HG02870 (cell line): ENCODE data around the gene RHOT1.
"Not testable (repeated sequence)": the region's sequence is repeated elsewhere in the genome, so short reads cannot be mapped to it uniquely, and the experiment has no call there.

Experiments
- ATAC-seq: cut with Tn5 transposase; IDR thresholded peaks from one replicate; pipeline ENCODE4 v1.9.1; 2021; ENCODE audit warnings: mild to moderate bottlenecking, moderate library complexity; ENCODE audit not compliant: unreplicated experiment

Gene RHOT1

DNA sequence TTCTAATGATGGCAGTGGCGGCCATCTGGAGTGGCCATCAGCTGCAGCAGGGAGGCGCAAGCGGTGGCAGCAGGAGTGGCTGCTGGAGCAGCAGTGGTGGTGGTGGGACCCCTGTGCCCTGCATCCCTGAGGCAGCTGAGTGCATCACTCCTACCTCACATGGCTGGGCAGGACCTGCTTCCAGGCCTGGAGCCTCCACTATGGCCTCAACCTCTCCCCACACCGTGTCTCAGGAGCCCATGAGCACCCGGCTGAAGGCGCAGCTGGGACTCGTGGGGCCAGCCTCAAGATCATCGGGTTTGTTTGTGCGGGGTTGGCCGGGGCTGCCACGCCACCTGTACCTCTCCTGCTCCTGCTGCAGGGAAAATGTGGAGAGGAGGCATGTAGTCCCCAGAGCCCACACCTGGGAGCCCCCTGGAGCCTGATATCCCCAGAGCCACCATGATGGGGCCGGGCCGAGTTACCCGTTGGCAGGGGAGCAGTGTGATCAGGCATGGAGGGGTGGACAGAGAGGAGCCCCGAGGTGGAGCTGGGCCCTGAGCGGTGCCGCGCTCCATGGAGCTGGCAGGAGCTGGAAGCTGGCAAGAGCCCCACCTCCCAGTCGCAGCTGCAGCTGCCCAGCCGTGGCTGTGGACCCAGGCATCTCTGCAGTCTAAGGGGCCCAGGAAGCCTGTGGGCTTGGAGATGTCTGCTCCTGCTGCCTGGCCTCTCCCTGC, 16.7 kb downstream of the RHOT1 start:
- ATAC-seq, result no peak

DNA sequence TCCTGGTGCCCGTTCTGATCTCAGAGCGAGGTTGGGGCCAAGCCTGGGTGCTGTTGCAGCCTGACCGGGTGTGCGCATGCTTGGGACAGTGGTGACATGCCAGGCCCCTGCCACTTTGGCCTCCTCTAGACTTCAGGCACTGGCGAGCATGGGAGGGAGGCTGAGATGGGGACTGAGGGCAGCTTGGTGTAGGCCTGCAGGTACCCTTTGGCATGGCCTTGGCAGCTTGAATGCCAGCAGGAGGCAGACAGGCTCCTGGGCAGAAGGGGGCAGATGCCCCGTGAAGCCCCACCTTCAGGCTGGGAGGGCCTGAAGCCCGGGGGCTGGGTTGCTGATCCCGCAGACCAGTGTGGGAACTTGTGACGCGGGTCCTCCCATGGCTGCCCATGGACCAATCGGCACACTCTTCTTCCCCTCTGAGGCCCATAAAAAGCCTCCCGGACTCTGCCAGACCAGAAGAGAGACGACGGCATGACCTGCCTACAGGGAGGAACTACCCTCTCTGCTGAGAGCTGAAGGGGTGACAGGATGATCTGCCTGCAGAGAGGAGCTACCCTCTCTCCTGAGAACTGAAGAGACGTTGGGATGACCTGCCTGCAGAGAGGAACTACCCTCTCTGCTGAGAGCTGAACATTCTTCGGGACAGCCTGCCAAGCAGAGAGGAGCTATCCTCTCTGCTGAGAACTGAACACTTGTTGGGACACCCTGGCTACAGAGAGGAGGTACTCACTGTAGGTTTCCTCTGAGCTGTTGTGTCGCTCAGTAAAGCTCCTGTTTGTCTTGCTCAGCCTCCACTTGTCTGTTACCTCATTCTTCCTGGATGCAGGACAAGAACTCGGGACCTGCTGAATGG, 17.5 kb downstream of the RHOT1 start:
- no peak for ATAC-seq

DNA sequence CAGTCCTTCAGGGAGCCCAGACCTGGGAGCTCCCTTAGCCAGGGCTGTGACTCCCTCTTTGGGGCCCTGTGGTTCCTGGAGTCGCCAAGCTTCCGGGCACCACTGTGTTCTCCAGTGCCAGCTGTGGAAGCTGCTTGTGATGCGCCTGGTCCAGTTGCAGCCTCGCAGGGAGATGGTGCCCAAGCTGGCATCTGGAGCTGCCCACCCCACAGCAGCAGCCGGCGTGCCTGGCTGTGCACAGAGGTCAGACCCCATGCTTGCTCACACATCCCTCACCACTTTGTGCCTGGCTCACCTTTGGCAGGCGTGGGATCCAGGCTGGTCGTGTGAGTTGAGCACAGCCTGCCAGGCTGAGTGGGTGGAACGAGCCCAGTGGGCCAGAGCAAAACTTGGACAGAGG, 18.2 kb downstream of the RHOT1 start:
- no peak for ATAC-seq

DNA sequence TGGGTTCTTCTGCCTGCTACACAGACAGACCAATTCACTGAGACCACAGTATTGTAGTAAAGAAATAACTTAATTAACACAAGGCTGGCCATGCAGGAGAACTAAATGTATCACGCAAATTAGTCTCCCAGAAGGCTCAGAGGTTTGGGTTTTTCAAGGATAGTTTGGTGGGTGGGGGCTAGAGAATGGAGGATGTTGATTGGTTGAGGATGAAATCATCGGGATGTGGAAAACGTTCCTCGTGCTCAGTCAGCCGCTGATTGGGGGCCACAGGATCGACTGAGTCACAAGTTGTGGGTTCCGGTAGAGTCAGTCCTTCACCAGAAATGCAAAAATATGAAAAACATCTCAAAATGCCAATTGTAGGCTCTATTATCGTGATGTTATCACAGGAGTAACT, 18.7 kb downstream of the RHOT1 start:
- ATAC-seq, result no peak

DNA sequence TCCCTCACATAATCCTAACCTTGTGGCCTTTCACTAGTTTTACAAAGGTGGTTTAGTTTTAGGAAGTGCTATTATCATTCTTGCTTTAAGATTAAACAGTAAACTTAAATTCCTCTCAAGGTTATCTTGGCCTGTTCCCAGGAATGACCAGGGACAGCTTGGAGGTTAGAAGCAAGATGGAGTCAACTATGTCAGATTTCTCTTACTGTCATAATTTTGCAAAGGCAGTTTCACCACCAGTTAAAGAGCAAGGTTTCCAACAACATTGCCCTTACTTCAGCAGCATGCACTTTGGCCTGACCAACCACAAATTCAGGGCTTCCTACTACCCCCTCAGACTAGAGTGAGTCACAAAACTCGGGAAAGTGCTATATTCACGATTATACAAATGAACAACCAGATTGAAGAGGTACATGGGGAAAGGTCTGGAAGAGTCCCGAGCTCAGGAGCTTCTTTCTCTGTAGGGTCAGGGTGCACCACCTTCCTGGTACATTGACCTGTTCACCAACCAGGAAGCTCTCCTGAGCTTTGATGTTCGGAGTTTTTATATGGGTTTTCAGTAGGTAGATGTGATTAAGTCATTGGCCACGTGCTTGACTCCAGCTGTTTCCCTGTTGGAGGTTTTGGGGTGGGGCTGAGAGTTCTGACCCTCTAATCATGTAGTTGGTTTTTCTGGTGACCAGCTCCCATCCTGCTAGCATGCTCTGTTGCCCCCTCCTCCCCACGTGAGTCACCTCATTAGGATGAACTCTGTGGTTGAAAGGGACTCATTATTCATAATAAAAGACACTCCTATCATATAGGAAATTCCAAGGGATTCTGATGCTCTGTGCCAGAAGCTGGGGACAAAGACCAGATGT, 19.4 kb downstream of the RHOT1 start:
- no peak for ATAC-seq

DNA sequence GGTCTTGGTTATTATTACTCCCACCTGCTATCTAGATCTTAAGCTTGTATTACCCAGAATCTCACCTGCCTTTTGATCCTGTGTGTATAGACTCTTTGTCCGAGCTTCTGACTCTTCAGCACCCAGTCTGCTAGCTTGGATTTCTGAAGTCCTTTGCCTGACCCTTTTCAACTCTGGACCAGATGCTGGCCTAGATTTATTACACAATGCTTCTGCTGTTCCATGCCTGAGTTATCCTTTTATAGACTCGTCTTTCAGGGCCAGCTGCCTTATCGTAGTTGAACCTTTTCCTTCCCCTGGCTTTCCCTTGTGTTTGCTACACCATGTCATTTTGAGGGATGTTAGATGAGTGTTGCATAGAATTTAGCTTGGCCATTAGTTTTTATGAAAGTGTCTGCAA, 32.6 kb downstream of the RHOT1 start:
- no peak for ATAC-seq

DNA sequence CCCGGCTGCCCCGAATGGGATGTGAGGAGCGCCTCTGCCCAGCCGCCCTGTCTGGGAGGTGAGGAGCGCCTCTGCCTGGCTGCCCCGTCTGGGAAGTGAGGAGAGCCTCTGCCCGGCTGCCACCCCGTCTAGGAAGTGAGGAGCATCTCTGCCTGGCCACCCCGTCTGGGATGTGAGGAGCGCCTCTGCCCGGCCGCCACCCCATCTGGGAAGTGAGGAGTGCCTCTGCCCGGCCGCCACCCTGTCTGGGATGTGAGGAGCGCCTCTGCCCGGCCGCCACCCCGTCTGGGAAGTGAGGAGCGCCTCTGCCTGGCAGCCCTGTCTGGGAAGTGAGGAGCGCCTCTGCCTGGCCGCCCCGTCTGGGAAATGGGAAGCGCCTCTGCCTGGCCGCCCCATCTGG, 36.4 kb downstream of the RHOT1 start:
- ATAC-seq, result not testable (repeated sequence)

DNA sequence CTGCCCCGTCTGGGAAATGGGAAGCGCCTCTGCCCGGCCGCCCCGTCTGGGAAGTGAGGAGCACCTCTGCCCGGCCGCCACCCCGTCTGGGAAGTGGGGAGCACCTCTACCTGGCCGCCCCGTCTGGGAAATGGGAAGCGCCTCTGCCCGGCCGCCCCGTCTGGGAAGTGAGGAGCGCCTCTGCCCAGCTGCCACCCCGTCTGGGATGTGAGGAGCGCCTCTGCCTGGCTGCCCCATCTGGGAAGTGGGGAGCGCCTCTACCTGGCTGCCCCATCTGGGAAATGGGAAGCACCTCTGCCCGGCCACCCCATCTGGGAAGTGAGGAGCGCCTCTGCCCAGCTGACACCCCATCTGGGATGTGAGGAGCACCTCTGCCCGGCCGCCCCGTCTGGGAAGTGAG, 36.8 kb downstream of the RHOT1 start:
- not testable (repeated sequence) for ATAC-seq

DNA sequence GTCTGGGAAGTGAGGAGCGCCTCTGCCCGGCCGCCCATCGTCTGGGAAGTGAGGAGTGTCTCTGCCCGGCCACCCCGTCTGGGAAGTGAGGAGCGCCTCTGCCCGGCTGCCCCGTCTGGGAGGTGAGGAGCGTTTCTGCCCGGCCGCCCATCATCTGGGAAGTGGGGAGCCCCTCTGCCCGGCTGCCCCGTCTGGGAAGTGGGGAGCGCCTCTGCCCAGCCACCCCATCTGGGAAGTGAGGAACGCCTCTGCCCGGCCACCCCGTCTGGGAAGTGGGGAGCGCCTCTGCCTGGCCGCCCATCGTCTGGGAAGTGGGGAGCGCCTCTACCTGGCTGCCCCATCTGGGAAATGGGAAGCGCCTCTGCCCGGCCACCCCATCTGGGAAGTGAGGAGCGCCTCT, 37.2 kb downstream of the RHOT1 start:
- ATAC-seq, result not testable (repeated sequence)

DNA sequence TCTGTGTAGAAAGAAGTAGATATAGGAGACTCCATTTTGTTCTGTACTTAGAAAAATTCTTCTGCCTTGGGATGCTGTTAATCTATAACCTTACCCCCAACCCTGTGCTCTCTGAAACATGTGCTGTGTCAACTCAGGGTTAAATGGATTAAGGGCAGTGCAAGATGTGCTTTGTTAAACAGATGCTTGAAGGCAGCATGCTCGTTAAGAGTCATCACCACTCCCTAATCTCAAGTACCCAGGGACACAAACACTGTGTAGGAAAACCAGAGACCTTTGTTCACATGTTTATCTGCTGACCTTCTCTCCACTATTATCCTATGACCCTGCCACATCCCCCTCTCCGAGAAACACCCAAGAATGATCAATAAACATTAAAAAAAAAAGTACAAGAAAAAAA, 38.0 kb downstream of the RHOT1 start:
- ATAC-seq, result not testable (repeated sequence)

DNA sequence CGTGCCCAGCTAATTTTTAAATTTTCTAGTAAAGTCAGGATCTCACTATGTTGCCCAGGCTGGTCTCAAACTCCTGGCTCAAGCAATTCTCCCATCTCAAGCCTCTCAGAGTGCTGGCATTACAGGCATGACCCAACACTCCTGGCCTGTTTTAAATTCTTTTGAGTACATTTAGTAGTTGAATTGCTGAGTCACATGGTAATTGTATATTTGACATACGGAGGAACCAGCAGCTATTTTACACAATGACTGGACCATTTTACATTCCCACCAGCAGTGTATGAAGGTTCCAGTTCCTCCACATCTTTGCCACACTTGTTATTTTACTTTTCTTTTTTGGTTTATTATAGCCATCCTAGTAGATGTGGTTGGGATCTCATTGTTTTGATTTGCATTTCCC, 43.6 kb downstream of the RHOT1 start:
- no peak for ATAC-seq

DNA sequence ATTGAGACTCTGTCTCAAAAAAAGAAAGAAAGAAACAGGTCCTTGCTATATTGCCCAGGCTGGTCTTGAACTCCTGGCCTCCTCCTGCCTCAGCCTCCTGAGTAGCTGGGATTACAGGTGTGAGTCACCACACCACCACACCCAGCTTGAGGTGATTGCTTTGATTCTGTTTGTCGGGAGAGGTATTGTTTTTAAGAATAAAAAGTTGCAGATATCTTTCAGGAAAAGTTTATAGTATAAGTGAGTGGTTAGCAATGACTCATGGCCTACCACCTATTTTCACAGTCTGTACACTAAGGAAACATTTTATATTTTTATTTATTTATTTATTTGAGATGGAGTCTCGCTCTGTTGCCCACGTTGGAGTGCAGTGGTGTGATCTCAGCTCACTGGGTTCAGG, 45.0 kb downstream of the RHOT1 start:
- no peak for ATAC-seq

DNA sequence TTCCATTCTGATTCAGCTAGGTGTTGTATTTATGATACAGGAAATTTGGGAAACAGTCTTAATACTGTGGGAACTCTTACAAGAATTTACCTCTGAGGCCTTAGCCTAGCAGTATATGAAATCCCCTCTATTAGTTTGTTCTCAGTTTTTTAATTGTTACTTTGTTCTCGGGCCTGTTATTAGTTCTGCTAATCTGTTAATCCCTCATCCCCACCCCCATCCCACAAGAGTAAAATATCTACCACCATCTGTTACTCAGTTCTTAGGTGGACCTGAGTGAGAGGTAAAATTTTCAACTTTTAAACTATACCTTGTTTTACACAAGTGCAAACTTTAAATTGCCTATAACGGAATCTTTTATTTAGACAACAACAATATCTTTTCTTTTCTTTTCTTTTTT, 47.0 kb downstream of the RHOT1 start:
- no peak for ATAC-seq

DNA sequence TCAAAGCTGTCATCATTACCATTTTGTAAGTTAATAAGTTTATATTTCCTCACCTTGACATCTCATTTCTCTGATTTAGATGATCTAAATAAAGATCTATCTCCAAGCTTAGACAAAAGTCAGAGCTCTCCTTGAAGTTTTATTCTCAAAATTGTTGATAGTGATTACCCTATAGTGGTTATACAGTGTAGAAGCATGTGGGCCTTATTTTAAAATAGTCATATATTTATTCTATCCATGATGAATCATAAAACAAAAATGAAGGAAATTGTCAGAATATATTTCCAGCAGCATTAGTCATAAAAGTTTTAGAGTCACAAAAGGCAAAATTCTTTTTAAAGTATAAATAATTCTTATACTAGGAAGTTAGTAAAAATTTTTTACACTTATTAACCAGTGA, 49.0 kb downstream of the RHOT1 start:
- no peak for ATAC-seq

DNA sequence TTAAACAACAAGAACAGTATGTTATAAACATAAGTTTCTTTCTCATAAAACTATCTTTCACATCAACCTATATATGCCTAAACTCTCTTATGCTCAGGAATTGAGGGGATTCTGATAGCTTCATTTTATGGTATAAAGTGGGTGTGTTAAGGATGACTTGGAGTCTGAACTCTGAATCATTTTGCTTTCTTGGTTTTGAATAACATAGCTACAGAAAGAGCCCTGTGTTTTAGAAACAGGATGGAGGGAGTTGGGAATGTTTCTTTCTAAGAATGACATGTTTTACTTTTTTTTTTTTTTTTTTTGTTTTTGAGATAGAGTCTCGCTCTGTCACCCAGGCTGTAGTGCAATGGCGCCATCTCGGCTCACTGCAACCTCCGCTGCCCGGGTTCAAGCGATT, 50.1 kb downstream of the RHOT1 start:
- no peak for ATAC-seq

DNA sequence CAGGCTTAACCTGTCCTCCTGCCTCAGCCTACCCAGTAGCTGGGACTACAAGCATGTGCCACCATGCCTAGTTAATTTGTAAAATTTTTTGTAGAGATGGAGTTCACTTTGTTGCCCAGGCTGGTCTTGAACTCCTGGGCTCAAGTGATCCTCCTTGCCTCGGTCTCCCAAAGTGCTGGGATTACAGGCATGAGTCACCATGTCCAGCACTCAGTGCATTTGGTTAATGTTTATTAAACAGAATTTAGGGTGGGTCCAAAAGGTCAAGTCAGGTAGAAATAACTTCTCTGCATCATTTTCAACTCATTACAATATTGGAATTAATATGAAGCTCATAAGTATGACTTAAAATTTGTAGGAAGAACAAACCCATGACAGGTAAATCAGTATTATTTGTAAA, 55.7 kb downstream of the RHOT1 start:
- no peak for ATAC-seq

DNA sequence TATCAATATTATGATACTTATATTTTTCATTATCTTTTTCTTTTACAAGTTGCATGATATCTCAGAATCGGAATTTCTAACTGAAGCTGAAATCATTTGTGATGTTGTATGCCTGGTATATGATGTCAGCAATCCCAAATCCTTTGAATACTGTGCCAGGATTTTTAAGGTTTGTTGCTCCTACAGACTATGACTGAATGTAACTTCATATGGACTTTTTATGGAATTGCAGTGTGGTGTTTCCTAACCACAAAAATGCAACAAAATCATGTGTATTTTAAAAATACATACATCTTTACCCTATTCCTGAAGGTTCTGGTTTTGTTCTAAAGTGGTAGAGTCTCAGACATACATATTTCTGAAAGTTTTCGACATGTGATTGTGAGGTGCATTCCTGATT, 64.6 kb downstream of the RHOT1 start:
- no peak for ATAC-seq

DNA sequence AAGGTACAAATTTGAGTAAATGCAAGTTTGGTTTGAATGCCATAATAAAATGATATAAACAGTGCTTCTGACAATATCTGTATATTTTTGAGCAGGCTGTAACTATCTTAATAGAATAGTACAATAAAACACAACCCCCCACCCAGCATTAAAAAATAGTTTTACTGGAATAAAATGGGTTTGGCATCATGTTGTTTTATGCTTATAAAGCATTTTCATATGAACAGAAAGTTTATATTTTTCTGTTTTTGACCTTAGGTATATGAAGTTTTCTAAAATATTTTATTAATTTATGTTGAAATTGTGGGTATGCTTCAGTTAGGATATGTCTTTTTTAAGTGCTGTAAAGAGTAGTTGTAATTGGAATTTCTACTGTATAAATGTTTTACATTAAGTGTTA, 66.1 kb downstream of the RHOT1 start:
- ATAC-seq, result no peak

DNA sequence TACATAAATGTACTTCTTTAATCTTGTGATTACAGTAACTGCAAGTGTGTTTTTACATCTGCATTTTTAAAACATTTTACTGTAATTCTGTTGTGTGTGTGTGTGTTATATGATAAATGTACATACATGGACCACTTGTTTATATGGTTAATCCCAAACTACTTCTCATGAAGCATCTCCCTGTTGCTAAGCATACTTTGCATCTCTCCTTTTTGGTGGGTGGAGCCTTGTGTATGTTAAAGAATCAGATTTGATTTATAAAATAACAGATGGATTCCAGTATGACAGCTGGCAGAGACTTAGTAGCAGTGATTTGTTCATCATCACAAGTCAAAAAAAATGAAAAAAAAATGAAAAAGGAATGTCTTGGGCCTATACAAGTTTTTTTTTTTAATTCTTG, 67.3 kb downstream of the RHOT1 start:
- no peak for ATAC-seq

DNA sequence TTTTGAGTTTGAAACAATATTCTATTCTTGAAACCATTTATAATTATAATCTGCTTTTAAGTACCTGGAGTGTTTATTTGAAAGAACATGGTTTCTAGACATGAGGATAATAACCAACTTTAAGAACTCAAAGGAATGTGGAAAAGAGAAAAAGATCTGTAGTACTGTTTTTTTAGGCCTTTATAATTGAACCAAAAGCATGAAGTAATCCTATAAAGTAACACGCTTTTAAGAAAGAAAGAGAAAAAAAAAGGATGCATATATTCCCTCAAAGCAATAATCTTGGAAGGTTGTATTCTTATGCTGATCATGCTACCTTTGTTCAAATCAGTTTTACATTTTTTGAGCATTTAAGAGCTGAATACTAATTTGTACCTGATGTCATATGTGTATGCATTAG, 69.4 kb downstream of the RHOT1 start:
- ATAC-seq, result no peak

DNA sequence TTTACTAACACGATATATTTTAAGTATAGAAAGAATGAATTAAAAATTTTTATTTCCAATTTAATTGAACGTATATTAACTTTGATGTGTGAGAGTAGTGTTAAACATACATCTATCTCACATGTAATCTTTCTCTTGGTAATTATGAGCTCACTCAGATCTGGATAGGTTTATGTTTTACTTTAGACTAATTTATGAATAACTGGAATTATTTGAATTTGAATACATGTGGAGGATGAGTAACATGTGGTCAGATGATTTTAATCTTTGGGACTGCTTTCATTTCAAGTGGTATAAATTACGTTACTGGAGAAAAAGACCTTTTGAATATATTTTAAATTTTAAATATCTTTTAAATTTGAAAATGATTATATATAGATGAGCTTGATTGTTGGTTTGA, 73.4 kb downstream of the RHOT1 start:
- ATAC-seq, result no peak

DNA sequence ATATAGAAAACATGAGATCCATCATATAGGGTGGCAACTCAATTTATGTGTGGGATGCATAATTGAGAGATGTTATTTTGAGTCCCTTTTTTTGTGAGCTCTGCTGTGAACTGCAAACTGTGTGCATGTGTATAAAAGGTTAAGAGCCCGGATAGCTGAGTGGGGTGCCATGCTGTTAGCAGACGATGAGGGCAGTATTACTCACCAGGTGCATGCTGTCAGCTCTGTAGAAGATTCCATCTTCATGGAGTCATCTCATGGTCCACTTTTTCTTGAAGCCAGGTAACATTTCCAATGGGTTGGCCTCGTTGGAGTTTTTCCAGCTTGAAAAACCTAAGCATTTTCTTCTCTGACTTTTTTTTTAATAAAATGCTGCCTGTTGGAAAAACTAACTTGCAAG, 80.3 kb downstream of the RHOT1 start:
- no peak for ATAC-seq
